DMS53 (cell line): ENCODE results near the gene SYT15B.
"Not testable (repeated sequence)": the region's sequence is repeated elsewhere in the genome, so short reads cannot be mapped to it uniquely, and the experiment has no call there.

Experiments
- DNase-seq: peaks from one replicate; lab custom pipeline; 2025; lab: John Stamatoyannopoulos, UW

SYT15B gene

DNA sequence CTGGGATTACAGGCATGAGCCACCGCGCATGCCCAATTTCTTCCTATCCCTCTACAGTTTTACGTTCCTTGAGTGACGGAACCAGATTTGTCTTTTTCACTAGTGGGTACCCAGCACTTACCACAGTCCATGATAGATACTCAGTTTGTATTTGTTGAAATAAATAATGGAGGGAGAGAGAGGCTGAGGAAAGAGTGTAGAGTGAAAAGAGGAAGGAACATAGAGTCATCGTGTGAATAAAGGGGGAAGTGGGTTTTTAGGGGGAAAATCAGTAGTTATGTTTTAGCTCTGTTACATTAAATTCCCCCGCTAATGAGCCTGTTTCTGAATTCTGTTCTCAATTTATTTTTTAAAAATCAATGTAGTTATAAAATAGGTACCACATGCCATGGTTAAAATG, 37.7 kb downstream of the SYT15B start:
- DNase-seq: not testable (repeated sequence)

DNA sequence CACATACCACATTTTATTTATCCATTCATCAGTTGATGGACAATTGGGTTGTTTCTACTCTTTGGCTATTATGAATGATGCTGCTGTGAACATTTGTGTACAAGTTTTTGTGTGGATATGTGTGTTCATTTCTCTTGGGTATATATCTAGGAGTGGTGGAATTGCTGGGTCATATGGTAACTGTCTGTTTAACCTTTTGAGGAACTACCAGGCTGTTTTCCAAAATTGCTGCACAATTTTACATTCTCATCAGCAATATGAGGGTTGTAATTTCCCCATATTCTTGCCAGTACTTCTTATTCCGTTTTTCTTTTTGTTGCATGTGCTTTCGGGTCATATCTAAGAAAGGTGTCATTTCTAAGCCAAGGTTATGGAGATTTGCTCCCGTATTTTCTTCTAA, 38.3 kb downstream of the SYT15B start:
- not testable (repeated sequence) for DNase-seq

DNA sequence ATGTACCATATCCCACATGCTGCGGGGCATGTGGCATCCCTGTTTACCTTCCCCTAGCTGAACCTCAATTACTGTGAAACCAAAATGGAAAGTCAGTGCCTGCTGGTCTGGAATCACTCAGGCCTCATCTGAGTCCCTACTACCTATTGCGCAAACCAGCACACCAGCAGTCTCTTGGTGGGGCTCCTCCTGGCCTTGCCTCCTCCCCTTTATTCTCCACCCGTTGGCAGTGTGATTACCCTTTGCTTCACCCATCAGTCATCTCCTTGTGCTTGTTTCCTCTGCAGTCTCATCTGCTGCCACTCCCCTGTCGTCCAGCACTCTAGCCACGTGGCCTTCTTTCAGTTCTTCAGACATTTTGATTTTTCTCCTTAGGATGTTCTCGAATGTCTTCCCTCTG, 39.3 kb downstream of the SYT15B start:
- not testable (repeated sequence) for DNase-seq

GRCh38 chr10:47723362-47723761, 40.0 kb downstream of the SYT15B start:
- DNase-seq: not testable (repeated sequence)

- DNase-seq: not testable (repeated sequence)
These were observed 46.2 kb downstream of the SYT15B start for GRCh38 chr10:47717011-47717769.
